GM19351 (cell line): ENCODE data around the gene PCBP3.
"Not testable (repeated sequence)": the region's sequence is repeated elsewhere in the genome, so short reads cannot be mapped to it uniquely, and the experiment has no call there.

Source experiments
- ATAC-seq: cut with Tn5 transposase; IDR thresholded peaks from one replicate; pipeline ENCODE4 v1.9.1; 2021; ENCODE audit warnings: mild to moderate bottlenecking, moderate library complexity; ENCODE audit not compliant: unreplicated experiment

Gene PCBP3

GRCh38 chr21:45972716-45973474 is 329.4 kb downstream of the PCBP3 start:
- no peak for ATAC-seq

- ATAC-seq, result peak; percentile 56
Measured at GRCh38 chr21:45973475-45974072, 330.0 kb downstream of the PCBP3 start.

DNA sequence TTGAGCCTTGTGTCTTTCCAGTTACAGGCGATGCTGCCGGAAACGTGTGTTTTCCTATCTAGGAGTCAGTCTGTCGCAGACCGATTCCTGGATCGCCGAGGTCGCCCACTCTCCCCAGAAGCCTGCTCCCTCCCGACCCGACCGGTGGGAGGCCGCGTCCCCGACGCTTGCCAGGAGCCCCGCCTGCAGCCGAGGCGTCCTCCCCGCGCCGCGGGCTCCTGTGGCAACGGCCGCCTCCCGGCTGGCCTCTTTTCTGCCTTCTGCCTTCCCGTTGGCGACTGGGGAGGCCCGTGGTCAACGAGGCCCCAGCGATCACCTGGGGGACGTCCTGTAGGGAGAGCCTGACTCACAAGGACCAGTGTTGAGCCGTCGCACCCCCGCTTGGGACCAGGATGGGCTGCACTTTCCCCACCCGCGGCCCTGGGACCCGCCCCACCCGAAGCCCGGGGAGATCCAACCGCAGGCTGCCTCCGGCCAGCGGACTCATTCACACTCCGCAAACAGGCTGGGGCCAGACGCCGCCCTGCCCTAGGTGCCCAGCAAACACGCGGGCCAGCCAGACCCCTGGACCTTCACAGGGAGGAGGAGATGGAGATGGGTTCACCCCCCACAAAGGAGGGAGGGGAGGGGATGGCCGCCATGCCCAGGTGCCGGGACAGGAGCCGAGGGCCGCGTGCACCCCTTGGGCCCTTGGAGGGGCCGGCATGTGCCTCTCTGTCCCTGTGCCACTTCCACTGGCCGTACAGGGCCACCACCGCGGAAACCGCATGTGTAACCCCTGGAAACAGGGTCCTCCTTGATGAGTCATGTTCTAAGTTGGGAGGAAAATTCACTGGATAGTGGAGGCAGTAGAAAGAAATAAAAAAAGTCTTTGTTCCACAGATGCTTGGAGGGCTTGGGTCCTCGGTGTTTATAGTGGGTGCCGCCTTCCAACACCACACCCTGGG is 330.8 kb downstream of the PCBP3 start:
- peak; percentile 16 for ATAC-seq

GRCh38 chr21:45975020-45975666 is 331.6 kb downstream of the PCBP3 start:
- no peak for ATAC-seq

GRCh38 chr21:45975667-45976409 is 332.3 kb downstream of the PCBP3 start:
- not testable (repeated sequence) for ATAC-seq

- ATAC-seq, result no peak
Measured at GRCh38 chr21:45976701-45977311, 333.3 kb downstream of the PCBP3 start.

GRCh38 chr21:45977396-45977795 is 333.9 kb downstream of the PCBP3 start:
- no peak for ATAC-seq

GRCh38 chr21:45979141-45979631 is 335.7 kb downstream of the PCBP3 start:
- no peak for ATAC-seq

- ATAC-seq, result no peak
Measured at GRCh38 chr21:45979651-45980050, 336.1 kb downstream of the PCBP3 start.

GRCh38 chr21:45980271-45980670 is 336.7 kb downstream of the PCBP3 start:
- no peak for ATAC-seq

DNA sequence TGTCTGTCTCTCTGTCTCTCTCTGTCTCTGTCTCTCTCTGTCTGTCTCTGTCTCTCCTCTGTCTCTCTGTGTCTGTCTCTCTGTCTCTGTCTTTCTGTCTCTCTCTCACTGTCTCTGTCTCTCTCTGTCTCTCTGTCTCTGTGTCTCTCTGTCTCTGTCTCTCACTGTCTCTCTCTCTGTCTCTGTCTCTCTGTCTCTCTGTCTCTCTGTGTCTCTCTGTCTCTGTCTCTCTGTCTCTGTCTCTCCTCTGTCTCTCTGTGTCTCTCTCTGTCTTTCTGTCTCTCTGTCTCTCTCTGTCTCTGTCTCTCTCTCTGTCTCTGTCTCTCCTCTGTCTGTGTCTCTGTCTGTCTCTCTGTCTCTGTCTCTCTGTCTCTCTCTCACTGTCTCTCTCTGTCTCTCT is 337.2 kb downstream of the PCBP3 start:
- no peak for ATAC-seq

DNA sequence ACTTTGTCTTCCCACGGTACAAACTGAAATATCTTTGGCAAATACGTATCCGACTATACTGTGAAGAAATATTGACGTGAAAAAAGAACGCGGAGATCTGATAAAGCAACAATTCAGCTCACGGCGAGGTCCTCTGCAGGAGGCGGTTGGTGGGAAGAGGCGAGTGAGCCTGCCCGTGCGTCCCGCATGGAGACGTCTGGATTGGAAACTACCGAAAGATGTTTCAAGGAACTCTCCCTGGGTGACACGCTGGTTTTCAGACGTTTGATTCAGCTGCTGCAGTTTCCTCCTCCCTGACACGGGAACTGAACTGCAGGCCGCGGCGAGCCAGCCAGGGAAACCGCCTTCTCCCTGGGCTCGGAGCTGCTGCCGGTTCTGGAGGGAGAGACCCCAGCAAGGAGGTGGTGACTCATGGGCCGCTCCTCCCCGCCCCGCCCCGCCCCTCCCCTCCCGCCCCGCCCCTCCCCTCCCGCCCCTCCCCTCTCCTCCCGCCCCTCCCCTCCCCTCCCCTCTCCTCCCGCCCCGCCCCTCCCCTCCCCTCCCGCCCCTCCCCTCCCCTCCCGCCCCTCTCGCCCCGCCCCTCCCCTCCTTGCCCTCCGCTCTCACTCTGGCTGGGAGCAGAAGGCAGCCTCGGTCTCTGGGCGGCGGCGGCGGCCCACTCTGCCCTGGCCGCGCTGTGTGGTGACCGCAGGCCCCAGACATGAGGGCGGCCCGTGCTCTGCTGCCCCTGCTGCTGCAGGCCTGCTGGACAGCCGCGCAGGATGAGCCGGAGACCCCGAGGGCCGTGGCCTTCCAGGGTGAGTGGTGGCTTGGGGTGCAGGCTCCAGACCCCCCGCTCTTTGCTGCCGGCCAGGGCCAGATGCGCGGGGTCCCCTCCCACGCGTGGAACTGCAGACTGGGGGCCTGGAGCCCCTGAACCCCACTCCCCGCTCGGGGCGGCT is 337.9 kb downstream of the PCBP3 start, which contains the start of gene COL6A1:
COL6A1 (plus strand) TSS at position 620 of the 941 bp plus-strand sequence; CDS start at position 701, 81 bp downstream.
- ATAC-seq, result no peak

GRCh38 chr21:45982092-45982757 is 338.7 kb downstream of the PCBP3 start:
- no peak for ATAC-seq

GRCh38 chr21:45982758-45983648 is 339.5 kb downstream of the PCBP3 start:
- no peak for ATAC-seq

DNA sequence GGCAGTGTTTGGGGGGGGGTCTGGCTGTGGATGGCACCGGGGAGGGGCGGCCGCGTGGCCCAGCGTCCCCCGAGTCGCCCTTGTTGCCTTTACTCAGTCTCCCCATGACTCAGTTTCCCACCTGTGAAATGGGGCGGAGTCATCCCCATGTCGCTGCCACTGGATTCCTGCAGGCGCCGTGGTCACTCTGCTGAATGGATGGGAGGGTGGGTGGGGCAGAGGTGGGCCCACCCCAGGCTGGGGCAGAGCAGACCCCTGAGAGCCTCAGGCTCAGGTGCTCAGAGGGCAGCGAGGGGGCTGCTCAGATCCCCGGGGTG is 340.1 kb downstream of the PCBP3 start:
- ATAC-seq, result no peak

GRCh38 chr21:45983981-45984551 is 340.5 kb downstream of the PCBP3 start:
- ATAC-seq, result no peak
